ENCODE data around the gene MAP3K2. TPM values are rescaled to one million over a fixed set of nuclear protein-coding genes. Genes with fewer than 3 reads are reported as not detected.

MAP3K2 gene
- 10 to 100 TPM; 17.6 to 32.8 (median 22.8) TPM for total RNA-seq

GRCh38 chr2:127387655-127388422, at the start of gene MAP3K2:
Gene MAP3K2, minus strand, starts transcription at chr2:127387975. Its CDS starts 44,846 bp downstream, at chr2:127343129.
- ATAC-seq (replicated peaks in 6 of 8) = peak; percentile 80 to 88 (median 83)
- H3K4me1 ChIP-seq (replicated peaks in 1 of 2) = peaks cover 0 to 15% of the 10 kb centered on the region in 2 donors
- H3K27ac ChIP-seq = peak within 1 kb of the TSS; percentile 99
- peak within 1 kb of the TSS; percentile 80 to 98 (median 91) for H3K4me3 ChIP-seq
- WGBS, 10 experiments = 0 to 17% (median 4%) methylated on average over 1 to 4 of the region's 100 CpGs; no CpG with 5 or more reads in 6 of the 10 experiments
- in situ Hi-C loops (cut with MboI; ENCODE audit: low pct_unique_long_range_greater_than_20kb in 2 of 9, low sequenced_read_pairs in 9 of 9, unreplicated experiment in 9 of 9) = no loop called here

- WGBS, 10 experiments = 43 to 86% (median 67%) methylated on average over 2 to 5 of the region's 9 CpGs; no CpG with 5 or more reads in 6 of the 10 experiments
- no peak overlapping the region for H3K4me3 ChIP-seq
- in situ Hi-C loops (cut with MboI; ENCODE audit: low pct_unique_long_range_greater_than_20kb in 2 of 9, low sequenced_read_pairs in 9 of 9, unreplicated experiment in 9 of 9) = no loop called here
- no peak for ATAC-seq (replicated peaks in 6 of 8)
- no peaks in the 10 kb centered on the region for H3K4me1 ChIP-seq (replicated peaks in 1 of 2)
- no peak overlapping the region for H3K27ac ChIP-seq
Measured at GRCh38 chr2:127437056-127437455, 49.3 kb upstream of the MAP3K2 start.

GRCh38 chr2:127434515-127434914, 46.7 kb upstream of the MAP3K2 start:
- ATAC-seq (replicated peaks in 6 of 8) = no peak
- no peak overlapping the region for H3K4me3 ChIP-seq
- no peaks in the 10 kb centered on the region for H3K4me1 ChIP-seq (replicated peaks in 1 of 2)
- 74 to 100% (median 84%) methylated on average over 1 to 6 of the region's 6 CpGs; no CpG with 5 or more reads in 1 of the 10 experiments for WGBS, 10 experiments
- no peak overlapping the region for H3K27ac ChIP-seq
- in situ Hi-C loops (cut with MboI; ENCODE audit: low pct_unique_long_range_greater_than_20kb in 2 of 9, low sequenced_read_pairs in 9 of 9, unreplicated experiment in 9 of 9) = no loop called here

- in situ Hi-C loops (cut with MboI; ENCODE audit: low pct_unique_long_range_greater_than_20kb in 2 of 9, low sequenced_read_pairs in 9 of 9, unreplicated experiment in 9 of 9) = no loop called here
- no peak for ATAC-seq (replicated peaks in 6 of 8)
- H3K4me1 ChIP-seq (replicated peaks in 1 of 2) = no peaks in the 10 kb centered on the region
- 48 to 100% (median 79%) methylated on average over 2 to 9 of the region's 14 CpGs; no CpG with 5 or more reads in 2 of the 10 experiments for WGBS, 10 experiments
- H3K27ac ChIP-seq = no peak overlapping the region
- no peak overlapping the region for H3K4me3 ChIP-seq
Measured at GRCh38 chr2:127431408-127432023, 43.7 kb upstream of the MAP3K2 start.

GRCh38 chr2:127429844-127430425, 42.2 kb upstream of the MAP3K2 start:
- in situ Hi-C loops (cut with MboI; ENCODE audit: low pct_unique_long_range_greater_than_20kb in 2 of 9, low sequenced_read_pairs in 9 of 9, unreplicated experiment in 9 of 9) = no loop called here
- WGBS, 10 experiments = 72 to 100% (median 92%) methylated on average over 1 to 4 of the region's 7 CpGs; no CpG with 5 or more reads in 4 of the 10 experiments

GRCh38 chr2:127429291-127429690, 41.5 kb upstream of the MAP3K2 start:
- 67 to 100% (median 92%) methylated on average over 2 to 4 of the region's 4 CpGs; no CpG with 5 or more reads in 3 of the 10 experiments for WGBS, 10 experiments
- Histone ChIP-seq H3K4me1 (replicated peaks in 1 of 2) (no peaks in the 10 kb centered on the region), H3K27ac (no peak overlapping the region), H3K4me3 (no peak overlapping the region)
- in situ Hi-C loops (cut with MboI; ENCODE audit: low pct_unique_long_range_greater_than_20kb in 2 of 9, low sequenced_read_pairs in 9 of 9, unreplicated experiment in 9 of 9) = no loop called here
- ATAC-seq (replicated peaks in 6 of 8) = no peak

More at GRCh38 chr2:127429844-127430425, 42.2 kb upstream of the MAP3K2 start:
- no peak overlapping the region for H3K4me3 ChIP-seq
- no peak overlapping the region for H3K27ac ChIP-seq
- ATAC-seq (replicated peaks in 6 of 8) = no peak
- no peaks in the 10 kb centered on the region for H3K4me1 ChIP-seq (replicated peaks in 1 of 2)

GRCh38 chr2:127428815-127429109, 41.0 kb upstream of the MAP3K2 start:
- Histone ChIP-seq H3K27ac (no peak overlapping the region), H3K4me3 (no peak overlapping the region), H3K4me1 (replicated peaks in 1 of 2) (no peaks in the 10 kb centered on the region)
- WGBS, 10 experiments = 40 to 90% (median 73%) methylated on average over 1 to 4 of the region's 6 CpGs; no CpG with 5 or more reads in 6 of the 10 experiments
- no peak for ATAC-seq (replicated peaks in 6 of 8)
- in situ Hi-C loops (cut with MboI; ENCODE audit: low pct_unique_long_range_greater_than_20kb in 2 of 9, low sequenced_read_pairs in 9 of 9, unreplicated experiment in 9 of 9) = no loop called here

- no peak overlapping the region for H3K4me3 ChIP-seq
- in situ Hi-C loops (cut with MboI; ENCODE audit: low pct_unique_long_range_greater_than_20kb in 2 of 9, low sequenced_read_pairs in 9 of 9, unreplicated experiment in 9 of 9) = no loop called here
- no peak for ATAC-seq (replicated peaks in 6 of 8)
- no peak overlapping the region for H3K27ac ChIP-seq
- 30 to 100% (median 97%) methylated on average over 1 to 8 of the region's 36 CpGs; no CpG with 5 or more reads in 4 of the 10 experiments for WGBS, 10 experiments
- H3K4me1 ChIP-seq (replicated peaks in 1 of 2) = no peaks in the 10 kb centered on the region
Measured at GRCh38 chr2:127428057-127428814, 40.5 kb upstream of the MAP3K2 start.

GRCh38 chr2:127427376-127428056, 39.7 kb upstream of the MAP3K2 start:
- no peak for ATAC-seq (replicated peaks in 6 of 8)
- Histone ChIP-seq H3K4me1 (replicated peaks in 1 of 2) (no peaks in the 10 kb centered on the region), H3K4me3 (no peak overlapping the region), H3K27ac (no peak overlapping the region)
- WGBS, 10 experiments = 14 to 93% (median 75%) methylated on average over 1 to 3 of the region's 7 CpGs; no CpG with 5 or more reads in 6 of the 10 experiments
- in situ Hi-C loops (cut with MboI; ENCODE audit: low pct_unique_long_range_greater_than_20kb in 2 of 9, low sequenced_read_pairs in 9 of 9, unreplicated experiment in 9 of 9) = no loop called here

- 50 to 92% (median 83%) methylated on average over 1 to 5 of the region's 10 CpGs; no CpG with 5 or more reads in 6 of the 10 experiments for WGBS, 10 experiments
- Histone ChIP-seq H3K27ac (no peak overlapping the region), H3K4me1 (replicated peaks in 1 of 2) (no peaks in the 10 kb centered on the region), H3K4me3 (no peak overlapping the region)
- in situ Hi-C loops (cut with MboI; ENCODE audit: low pct_unique_long_range_greater_than_20kb in 2 of 9, low sequenced_read_pairs in 9 of 9, unreplicated experiment in 9 of 9) = no loop called here
- no peak for ATAC-seq (replicated peaks in 6 of 8)
Measured at GRCh38 chr2:127426501-127427354, 39.0 kb upstream of the MAP3K2 start.

- WGBS, 10 experiments = 60 to 100% (median 100%) methylated on average over 1 to 12 of the region's 16 CpGs; no CpG with 5 or more reads in 3 of the 10 experiments
- ATAC-seq (replicated peaks in 6 of 8) = no peak
- no peak overlapping the region for H3K4me3 ChIP-seq
- H3K4me1 ChIP-seq (replicated peaks in 1 of 2) = no peaks in the 10 kb centered on the region
- H3K27ac ChIP-seq = no peak overlapping the region
- in situ Hi-C loops (cut with MboI; ENCODE audit: low pct_unique_long_range_greater_than_20kb in 2 of 9, low sequenced_read_pairs in 9 of 9, unreplicated experiment in 9 of 9) = no loop called here
Measured at GRCh38 chr2:127425540-127426490, 38.0 kb upstream of the MAP3K2 start.

All from motor neuron (in vitro differentiated cells).